Left forelimb (tissue), 1 donor: Measurements from ENCODE around the gene RRM2.
"Not testable (repeated sequence)": the region's sequence is repeated elsewhere in the genome, so short reads cannot be mapped to it uniquely, and the experiment has no call there.

Experiments used
- DNase-seq: peaks from one replicate; pipeline ENCODE4 v3.0.0-alpha.2; 2018; ENCODE audit warnings: low spot score

The RRM2 gene

DNA sequence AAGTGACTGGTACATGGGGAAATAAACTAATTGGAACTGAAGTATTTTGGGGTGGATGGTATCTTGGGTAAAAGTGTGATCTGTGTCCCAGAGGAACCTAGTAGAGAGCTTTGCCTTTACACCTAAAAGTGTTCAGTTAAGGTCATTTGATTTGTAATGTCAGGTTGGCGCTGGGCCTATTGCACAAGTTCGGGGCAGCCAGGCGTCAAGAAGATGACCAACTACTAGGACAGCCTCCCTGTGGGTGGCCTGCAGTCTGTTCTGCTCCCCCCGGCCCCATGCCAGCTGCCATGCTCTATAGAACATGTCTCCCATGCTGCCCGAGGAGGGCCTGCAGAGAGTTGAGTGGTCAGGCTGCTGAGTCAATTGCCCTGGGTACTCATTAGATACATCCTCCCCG lies 10.1 kb downstream of the RRM2 start:
- DNase-seq: no peak

DNA sequence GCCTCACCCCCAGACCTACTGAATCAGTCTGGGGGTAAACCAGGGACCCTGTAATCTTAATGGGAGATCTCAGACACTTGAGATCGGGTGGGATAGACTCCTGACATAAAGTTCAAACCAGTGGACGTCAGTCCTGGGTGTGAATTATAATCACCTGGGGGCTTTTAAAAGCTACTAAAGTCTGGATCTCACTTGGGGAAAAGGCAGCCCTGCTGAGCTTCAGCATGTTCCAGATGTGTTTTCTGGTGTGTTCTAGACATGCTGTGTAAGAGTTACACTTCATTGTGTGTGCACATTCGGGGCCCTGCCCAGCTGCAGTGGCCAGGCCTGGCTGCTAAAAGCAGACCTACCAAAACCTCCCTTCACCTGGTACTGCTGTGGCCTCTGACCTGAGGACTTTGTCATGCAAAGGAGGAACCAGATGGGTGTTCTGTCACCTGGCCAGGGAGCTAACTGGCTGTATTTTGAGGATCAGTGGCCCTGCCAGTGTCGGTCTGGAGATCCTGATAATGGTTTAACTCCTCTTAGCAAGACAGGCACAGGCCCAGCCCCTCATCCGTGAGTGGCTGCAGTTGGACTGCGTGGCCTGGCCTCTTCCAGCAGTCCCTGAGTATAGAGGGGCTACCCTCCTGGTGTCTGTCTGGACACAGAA lies 10.6 kb downstream of the RRM2 start:
- DNase-seq: no peak

DNA sequence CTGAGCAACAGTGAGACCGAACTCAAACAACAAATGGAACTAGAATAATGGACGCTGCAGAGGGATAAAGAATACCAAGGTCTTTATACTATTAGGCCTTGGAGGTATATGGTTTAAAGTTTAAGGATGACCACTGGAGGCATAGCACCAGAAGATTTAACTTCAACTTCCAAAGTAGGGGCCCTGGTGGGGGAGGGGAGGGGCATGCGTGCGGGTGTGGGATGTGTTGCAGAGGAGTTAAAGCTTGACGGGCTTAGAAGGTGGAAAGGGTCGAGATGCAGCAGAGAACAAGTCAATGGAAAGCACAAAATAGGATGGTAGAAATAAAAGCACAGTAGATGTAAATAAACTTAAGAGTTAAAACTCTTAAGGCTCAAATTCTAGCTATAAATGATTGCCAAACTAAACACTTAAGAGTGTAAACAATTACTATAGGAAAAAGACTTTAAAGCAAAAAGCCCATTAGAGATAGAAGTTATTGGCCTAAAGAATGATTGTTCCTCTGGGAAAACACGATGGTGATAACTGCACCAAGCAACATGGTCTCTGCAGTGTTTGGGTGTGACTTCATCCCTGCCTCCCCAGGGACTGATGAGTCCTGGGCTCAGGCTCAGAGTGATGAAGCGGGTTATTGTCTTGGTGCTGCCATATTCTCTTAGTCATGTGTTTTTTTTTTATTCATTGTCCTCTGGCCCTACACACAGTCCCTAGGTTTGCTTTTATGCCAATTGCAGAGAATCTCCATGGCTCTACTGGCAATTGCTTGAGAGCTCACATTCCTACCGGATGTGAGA lies 13.0 kb downstream of the RRM2 start:
- DNase-seq: no peak

DNA sequence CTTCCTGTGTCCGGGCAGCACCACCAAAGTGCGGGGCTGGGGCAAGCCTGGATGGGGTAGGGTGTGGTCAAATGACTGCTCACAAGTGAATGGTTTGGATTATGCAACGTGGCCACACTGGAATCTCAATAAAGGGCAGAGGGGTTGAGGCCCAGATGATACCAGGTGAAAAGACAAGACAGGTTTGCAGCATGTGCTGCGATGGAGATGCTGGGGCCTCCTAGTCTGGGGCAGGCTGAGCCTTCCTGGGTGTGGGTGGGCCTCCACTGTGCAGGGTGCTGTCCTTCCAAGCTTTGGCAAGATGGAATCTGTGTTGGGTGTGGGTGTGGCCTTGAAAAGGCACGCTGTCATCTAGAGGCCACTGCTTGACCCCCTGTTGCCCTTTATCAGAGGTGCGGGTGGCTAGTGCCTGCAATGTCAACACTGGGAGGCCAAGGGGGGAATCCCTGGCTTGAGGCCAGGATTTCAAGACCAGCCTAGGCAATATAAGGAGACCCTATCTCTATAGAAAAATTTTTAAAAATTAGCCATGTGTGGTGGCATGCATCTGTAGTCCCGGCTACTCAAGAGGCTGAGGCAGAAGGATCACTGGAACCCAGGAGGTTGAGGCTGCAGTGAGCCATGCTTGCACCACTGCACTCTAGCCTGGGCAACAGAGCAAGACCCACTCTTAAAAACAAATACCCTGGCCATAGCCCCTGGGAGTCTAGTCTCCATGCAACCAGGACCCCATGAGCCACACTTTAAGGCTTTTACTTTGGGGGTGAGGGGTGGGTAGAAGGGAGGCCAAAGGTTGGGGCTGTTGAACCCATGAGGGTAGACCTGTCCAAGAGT lies 13.8 kb downstream of the RRM2 start:
- DNase-seq: no peak

DNA sequence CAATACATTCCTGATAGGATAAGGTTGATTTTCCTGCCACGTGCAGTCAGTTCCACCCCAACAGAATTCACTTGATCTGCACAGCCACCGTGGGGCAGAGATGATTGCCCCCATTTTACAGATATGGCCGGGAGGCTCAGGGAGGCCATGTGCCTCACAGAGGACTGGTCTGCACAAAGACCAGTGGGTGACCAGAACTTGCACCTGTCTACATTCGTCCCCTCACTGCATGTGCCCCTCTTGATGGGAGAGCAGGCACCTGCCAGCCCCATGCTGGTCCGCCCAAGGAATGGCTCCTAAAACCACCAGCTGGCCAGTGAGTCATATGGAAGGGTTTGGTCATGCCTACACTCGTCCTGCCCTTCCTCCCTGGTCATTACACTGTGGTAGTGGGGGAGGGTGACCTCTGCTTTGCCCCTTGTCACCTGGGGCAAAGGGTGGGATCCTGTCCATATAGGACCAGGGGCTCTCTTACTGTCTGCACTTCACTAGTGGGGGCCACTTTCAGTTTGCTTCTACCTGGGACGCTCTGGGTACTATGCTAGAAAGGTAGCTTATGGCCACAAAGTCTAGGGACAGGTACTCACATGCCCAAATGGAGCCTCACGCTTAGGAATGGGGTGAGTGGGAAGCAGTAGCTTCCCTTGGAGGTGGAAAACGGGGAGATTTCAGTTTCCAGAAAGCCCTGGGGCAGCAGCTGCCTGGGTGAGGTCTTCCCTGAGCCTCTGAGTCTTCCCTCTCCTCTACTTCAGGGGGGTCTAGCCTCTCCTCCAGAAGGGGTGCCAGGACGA lies 14.7 kb downstream of the RRM2 start:
- DNase-seq: no peak

DNA sequence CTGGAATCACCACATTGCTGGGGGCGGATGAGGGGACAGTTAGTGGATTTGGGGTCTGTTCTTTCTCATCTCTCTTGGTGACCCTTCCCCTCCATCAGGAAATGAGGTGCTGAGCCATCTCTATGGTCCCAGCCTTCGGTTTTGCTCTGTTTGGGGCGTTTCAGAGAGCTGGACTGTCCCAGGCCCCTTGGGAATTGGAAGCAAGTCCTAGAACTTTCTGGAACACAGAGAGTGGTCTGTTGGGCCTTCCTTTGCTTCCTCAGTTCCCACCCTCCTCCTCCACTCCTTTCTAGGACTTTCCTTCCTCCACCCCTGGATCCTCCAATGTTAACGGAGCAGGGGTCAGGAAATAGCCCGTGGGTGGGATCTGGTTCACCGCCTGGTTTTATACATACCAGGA lies 17.0 kb downstream of the RRM2 start:
- DNase-seq: no peak

DNA sequence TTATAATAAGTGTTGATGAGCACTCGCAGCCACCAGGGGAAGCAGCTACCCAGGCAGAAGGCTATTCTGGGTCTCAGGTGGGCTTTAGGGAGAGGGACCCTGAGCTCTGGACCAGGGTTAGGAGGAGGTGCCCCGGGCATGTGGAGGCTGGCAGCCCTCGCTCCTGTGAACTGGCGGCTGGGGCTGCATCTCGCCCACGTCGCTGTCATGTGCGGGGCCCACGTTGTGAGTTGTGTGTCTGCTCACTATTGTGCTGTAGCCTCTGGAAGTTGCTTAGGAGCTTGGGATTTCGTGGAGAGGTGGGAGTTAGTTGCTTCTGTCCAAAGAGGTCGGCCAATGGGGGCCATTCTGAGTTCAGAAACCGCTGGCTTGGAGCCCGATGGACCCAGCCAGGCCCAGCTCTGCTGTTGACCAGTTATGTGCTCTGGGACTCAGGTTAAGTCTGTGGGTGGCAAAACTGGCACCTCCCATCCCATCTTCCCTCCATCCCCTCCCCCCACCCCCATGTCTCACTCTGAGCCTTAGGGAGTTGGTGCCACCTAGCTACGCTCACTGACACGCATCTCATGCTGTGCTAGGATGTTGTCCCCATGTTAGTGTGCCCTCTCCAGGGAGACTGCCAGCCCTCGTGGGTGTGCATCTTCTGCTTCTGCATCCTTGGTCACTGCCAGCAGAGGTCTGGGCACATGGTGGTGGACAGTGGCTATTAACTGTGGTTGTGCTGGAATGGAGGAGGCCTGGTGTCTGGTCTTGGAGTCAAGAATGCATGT lies 18.5 kb downstream of the RRM2 start:
- no peak for DNase-seq

DNA sequence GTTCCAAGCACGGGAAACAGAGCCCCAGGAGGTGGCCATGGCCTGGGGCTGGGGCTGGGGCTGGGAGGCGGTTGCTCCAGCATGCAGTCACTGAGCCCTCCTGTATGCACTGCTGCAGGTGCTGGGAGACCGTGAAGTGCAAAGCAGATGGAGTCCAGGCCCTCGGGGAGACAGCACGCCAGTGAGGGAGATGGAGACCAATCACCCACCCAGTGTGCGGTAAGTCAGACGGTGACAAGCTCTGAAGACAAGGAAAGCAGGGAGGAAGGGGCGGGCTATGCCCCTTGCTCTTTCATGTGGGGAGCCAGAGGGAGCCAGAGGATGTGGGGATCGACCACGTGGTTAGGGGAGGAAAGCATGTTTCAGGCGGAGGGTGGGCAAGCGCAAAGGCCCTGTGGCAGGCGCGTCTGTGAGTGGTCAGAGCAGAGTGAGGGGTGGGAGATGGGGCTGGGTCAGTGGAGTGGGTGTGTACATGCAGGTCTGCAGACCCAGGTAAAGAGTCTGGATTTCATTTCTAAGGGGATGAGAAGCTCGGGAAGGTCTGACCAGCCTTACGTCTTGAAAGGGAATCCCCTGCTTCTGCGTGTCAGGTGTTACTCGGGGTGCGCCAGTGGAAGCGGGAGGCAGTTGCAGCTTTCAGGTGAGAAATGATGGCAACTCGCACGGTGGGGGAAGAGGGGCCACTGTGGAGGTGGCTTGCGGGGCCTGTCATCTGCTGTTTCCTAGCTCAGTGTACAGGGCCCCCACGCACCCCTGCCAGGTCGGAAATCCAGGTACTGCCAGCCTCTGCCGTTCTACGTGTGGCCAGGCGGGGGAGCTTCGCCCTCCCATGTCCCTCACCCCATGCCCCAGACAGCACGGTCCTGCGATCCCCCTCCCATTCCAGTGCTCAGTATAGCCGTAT lies 19.4 kb downstream of the RRM2 start:
- no peak for DNase-seq

DNA sequence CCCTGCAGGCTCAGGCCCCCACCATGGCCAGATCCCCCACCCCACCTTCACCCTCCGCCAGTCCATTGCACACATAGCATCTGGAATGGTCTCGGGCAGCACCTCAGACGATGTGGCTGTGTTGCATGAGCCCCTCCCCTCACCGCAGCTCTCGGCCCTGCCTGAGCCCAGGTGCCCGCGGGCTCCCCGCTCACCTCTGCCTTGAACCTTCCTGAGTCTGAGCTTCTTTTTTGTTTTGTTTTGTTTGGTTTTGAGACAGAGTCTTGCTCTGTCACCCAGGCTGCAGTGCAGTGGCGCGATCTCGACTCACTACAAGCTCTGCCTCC lies 20.1 kb downstream of the RRM2 start:
- no peak for DNase-seq

DNA sequence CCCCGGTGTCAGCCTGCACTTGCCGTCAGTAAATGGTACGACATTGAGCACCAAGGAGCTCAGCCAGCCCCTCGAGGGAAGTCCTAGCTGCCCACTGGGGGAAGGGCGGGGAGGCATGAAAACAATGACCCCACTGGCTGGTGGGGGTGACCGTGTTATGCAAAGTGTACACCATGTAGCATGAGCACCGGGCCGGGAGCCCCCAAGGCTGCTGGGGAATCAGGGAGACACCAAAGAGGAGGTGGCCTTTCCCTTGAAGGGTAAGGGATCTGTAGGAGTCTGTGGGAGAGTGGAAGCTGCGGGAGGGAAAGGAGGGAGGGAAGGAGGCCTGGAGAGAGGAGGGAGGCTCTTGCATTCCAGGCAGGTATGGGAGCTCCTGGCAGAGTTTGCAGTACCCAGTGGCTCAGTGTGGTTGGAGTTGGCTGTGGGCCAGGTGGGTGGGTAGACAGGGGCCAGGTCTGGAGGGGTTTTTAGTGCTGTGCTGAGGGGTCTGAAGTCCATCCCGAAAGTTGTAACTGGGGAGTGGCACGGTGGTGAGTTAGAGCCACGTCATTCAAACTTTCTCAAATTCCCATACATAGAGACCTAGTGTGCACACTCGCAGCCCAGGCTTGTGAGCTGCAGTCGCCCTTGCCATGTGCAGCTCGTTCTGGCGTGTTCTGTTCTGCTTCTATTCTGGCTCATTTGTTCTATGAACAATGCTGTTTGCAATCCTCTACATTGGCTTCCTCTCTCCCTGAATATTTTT lies 22.4 kb downstream of the RRM2 start:
- DNase-seq: no peak

DNA sequence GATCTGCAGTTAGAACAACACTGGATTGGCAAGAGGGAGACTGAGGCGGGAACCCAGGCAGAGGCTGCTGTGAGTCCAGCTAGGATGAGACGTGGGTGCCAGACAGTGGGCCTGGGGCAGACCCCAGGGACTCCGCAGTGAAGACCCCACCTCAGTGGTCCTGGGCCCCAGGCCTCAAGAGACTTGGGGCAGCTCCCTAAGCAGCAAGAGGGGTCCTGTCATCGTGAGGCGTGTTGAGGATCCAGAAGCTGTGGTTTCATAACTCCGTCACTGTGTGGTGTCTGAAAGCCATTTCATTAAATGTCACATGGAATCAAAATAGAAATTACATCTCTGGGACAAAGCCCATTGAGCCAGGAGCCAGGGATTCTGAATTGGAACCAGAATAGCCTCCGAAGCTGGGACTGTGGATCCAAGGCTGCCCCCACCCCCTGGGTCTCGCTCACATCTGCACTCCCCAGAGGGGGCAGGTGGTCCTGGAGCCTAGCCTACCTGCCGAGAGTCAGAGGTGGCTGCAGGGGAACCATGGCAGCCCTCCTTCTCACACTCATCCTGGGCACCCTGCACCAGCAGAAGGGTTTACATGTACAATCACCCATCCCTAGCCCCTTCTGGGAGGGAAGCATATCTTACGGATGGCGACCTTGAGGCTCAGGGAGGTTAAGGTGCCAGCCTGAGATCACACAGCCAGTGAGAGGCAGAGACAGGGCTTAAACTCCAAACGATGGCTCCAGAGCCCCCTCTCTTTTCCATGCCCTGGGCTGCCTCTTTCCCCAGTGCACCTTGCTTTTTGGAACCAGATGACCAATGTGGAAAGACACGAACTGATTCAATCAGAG lies 23.2 kb downstream of the RRM2 start:
- DNase-seq: no peak

DNA sequence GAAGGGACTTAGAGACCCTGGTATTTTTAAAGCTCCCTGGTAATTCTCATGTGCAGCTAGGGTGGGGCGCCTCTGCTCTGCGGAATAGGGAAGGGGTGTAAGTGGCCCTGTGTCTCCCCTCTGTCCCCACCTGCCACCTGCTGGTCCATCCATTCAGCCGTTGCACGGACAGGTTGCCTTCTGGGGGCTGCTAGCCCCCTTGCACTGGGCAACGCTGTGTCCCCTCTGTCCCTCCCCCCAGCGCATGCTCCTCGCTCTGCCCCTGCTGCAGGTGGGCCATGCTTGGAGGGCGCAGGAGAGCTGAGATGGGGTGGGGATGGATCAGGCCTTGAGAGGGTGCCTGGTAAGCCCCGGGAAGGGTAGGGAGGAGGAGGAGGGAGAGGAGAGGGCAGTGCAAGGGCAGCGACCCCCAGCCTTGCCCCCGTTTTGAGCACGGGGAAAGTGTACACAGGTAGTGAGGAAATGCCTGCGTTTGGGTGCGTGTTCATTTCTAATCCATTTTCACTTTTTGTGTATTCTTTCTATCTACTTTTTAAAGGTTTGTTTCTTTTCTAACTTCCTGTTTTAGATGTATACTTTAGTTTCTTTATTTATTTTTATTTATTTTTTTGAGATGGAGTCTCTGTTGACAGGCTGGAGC lies 23.9 kb downstream of the RRM2 start:
- no peak for DNase-seq

DNA sequence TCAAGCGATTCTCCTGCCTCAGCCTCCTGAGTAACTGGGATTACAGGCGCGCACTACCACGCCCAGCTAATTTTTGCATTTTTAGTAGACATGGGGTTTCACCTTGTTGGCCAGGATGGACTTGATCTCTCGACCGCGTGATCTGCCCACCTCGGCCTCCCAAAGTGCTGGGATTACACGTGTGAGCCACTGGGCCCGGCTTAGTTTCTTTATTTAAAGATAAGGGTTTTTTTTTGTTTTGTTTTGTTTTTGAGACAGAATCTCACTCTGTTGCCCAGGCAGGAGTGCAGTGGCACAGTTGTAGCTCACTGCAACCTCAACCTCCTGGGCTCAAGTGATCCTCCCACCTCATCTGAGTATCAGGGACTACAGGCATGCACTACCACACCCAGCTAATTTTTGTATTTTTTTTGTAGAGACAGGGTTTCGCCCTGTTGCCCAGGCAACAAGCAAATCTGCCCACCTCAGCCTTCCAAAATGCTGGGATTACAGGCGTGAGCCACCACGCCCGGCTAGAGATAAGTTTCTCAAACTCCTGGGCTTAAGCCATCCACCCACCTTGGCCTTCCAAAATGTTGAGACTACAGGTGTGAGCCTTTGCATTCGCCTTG lies 24.6 kb downstream of the RRM2 start:
- not testable (repeated sequence) for DNase-seq

DNA sequence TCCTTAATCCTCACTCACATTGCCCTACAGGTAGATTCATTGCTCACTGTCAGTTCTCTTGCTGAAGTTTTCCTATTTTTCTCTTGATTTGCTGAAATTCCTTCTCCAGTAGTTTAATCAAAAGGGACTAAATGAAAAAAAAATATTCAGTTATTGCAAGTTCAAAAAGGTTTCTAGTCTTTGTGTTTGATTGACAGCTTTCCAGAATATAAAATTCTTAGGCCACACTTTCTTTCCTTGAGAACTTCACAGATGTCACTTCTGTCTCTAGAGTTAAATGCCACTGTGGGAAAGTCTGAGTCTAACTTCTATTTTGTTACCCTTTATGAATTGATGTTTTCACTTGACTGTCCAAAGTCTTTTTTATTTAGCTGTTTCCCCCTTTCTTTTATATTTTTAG lies 25.7 kb downstream of the RRM2 start:
- no peak for DNase-seq

DNA sequence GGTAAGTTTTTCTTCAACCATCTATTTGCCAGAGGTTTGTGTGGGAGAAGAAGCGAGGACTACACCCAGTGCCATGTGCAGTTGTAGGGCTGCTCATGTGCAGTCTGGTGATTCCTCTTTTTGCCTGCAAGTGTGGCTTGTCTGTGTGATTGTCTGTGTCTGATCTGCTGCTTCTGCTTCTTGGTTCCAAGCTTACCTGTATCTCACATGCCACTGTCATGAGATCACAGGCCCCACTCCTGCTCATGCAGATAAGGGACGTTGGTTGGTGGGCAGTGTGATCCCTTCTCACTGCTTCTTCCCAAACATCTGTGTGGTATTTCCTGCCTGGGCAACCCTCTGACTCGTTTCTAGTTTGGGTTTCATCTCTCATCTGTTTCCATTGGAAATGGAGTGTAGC lies 27.1 kb downstream of the RRM2 start:
- no peak for DNase-seq

DNA sequence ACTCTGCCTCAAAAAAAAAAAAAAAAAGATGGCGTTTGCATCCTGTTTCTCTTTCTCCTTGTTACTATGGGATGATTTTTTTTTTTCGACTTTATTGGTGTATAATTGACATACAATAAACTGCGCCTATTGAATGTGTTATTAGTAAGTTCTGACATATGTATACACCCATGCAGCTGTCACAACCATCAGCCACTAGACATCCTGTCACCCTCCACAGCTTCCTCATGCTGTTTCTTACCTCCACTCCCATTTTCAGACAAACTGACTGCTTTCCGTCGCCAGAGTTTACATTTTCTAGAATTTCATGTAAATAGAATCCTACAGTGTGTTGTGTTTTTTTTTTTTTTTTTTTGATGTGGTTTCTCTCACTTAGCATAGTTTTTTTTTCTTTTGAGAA lies 27.9 kb downstream of the RRM2 start:
- no peak for DNase-seq

DNA sequence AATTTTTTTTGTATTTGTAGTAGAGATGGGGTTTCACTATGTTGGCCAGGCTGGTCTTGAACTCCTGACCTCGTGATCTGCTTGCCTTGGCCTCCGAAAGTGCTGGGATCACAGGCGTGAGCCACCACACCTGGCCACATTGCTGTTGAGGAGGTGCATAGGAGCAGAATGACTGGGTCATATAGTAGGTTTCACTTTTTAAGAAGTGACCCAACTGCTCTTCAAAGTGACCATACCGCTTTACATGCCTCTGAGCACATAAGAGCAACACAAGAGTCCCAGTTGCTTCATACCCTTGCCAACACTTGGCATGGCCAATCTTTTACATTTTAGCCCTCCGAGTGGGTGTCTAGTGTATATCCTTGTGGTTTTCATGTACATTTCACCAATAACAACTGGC lies 28.9 kb downstream of the RRM2 start:
- DNase-seq: no peak

DNA sequence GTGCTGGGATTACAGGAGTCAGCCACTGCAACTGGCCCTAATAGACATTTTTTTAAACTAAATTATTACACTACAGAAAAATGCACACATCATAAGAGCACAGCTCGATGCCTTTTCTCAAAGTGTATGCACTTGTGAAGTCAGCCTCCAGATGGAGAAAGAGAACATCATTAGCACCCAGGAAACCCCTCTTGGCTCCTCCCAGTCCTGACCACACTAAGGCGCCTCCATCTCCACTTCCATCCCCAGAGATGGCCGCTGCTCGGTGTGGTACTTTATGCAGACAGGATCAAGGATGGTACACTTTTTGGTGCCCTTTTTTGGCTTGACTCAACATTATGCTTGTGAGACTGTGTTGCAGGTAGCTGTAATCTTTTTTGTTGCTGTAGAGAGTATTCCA lies 34.8 kb downstream of the RRM2 start:
- no peak for DNase-seq
